GM23338 (cell line): ENCODE results near the gene KCNQ5. TPM values are rescaled to one million over a fixed set of nuclear protein-coding genes. Genes with fewer than 3 reads are reported as not detected.

Source experiments
- ATAC-seq: fragments of 200-7000 bp; cut with Tn5 transposase; 3 replicates; pipeline ENCODE4 v1.9.1; 2020
- DNase-seq: peaks from one replicate; pipeline ENCODE4 v3.0.0-alpha.2; 2015; ENCODE audit warnings: low spot score
- H2AFZ ChIP-seq: fragments of 200-600 bp; sonication (generic); 2 replicates; pipeline ENCODE4 v1.8.0; 2016; ENCODE audit warnings: antibody characterized with exemption, mild to moderate bottlenecking, moderate library complexity
- H3F3A ChIP-seq: fragments of 200-600 bp; sonication (generic); replicated peaks from 2 replicates; pipeline ENCODE4 v1.8.0; 2017; ENCODE audit warnings: antibody characterized with exemption, mixed run types, low read depth
- H3K27ac ChIP-seq: fragments of 200-600 bp; sonication (generic); 2 replicates; pipeline ENCODE4 v1.6.1; 2016; ENCODE audit warnings: low read depth
- H3K27me3 ChIP-seq: fragments of 200-600 bp; sonication (generic); 2 replicates; pipeline ENCODE4 v1.8.0; 2016; ENCODE audit warnings: mild to moderate bottlenecking, mixed run types, moderate library complexity; ENCODE audit not compliant: insufficient read depth
- H3K36me3 ChIP-seq: fragments of 200-600 bp; sonication (generic); 2 replicates; pipeline ENCODE4 v1.8.0; 2016; ENCODE audit warnings: mild to moderate bottlenecking; ENCODE audit not compliant: insufficient read depth
- H3K4me1 ChIP-seq: fragments of 200-600 bp; sonication (generic); 2 replicates; pipeline ENCODE4 v1.8.0; 2016; ENCODE audit warnings: mild to moderate bottlenecking, moderate library complexity; ENCODE audit not compliant: insufficient read depth
- H3K4me2 ChIP-seq: fragments of 200-600 bp; sonication (generic); 2 replicates; pipeline ENCODE4 v1.7.1; 2017; ENCODE audit warnings: mixed run types
- H3K4me3 ChIP-seq: fragments of 200-600 bp; sonication (generic); 2 replicates; pipeline ENCODE4 v1.6.1; 2016; ENCODE audit warnings: mixed run types
- H3K79me2 ChIP-seq: fragments of 200-600 bp; sonication (generic); replicated peaks from 2 replicates; pipeline ENCODE4 v1.8.0; 2017; ENCODE audit warnings: mild to moderate bottlenecking; ENCODE audit not compliant: insufficient read depth
- H3K9me2 ChIP-seq: fragments of 200-600 bp; sonication (generic); 2 replicates; pipeline ENCODE4 v1.8.0; 2017; ENCODE audit not compliant: insufficient read depth
- H4K20me1 ChIP-seq: fragments of 200-600 bp; sonication (generic); replicated peaks from 2 replicates; pipeline ENCODE4 v1.8.0; 2017; ENCODE audit warnings: mild to moderate bottlenecking; ENCODE audit not compliant: insufficient read depth
- H3K27ac Mint-ChIP-seq: 2 replicates; pipeline ENCODE4 v1.8.0; 2020; ENCODE audit warnings: inconsistent platforms, mild to moderate bottlenecking, moderate library complexity, mixed read lengths
- H3K27me3 Mint-ChIP-seq: 3 replicates; pipeline ENCODE4 v1.8.0; 2022; ENCODE audit warnings: low read depth, mild to moderate bottlenecking, moderate library complexity, mixed read lengths, inconsistent platforms; ENCODE audit not compliant: insufficient read depth, poor library complexity
- H3K36me3 Mint-ChIP-seq: 3 replicates; pipeline ENCODE4 v1.8.0; 2021; ENCODE audit warnings: low read depth, mild to moderate bottlenecking, inconsistent platforms, moderate library complexity, mixed read lengths
- H3K4me1 Mint-ChIP-seq: 3 replicates; pipeline ENCODE4 v1.8.0; 2020; ENCODE audit warnings: mild to moderate bottlenecking, inconsistent platforms, mixed read lengths
- H3K4me3 Mint-ChIP-seq: 3 replicates; pipeline ENCODE4 v1.8.0; 2021; ENCODE audit warnings: moderate library complexity, mild to moderate bottlenecking, inconsistent platforms, mixed read lengths
- H3K9me3 Mint-ChIP-seq: 3 replicates; pipeline ENCODE4 v1.8.0; 2020; ENCODE audit warnings: moderate library complexity, mild to moderate bottlenecking, inconsistent platforms, mixed read lengths
- CREB1 ChIP-seq: fragments of 250-450 bp; sonication (Bioruptor Pico); IDR thresholded peaks from 2 replicates; pipeline ENCODE4 v1.5.0; 2020; ENCODE audit warnings: low read depth, mild to moderate bottlenecking, moderate library complexity
- CTCF ChIP-seq, 2 experiments: fragments of 200-600 bp in 1 of 2; sonication (generic) in 1 of 2; conservative IDR thresholded peaks; 2 replicates each; pipeline versions ENCODE4 v1.5.1 to v1.6.1; 2016 to 2017; ENCODE audit warnings: antibody characterized with exemption in 2 of 2, low read depth in 2 of 2, mild to moderate bottlenecking in 2 of 2, moderate library complexity in 1 of 2
- ETS1 ChIP-seq: IDR thresholded peaks from 2 replicates; pipeline ENCODE4 v1.6.1; 2016; ENCODE audit warnings: antibody characterized with exemption
- EZH2 ChIP-seq: fragments of 200-600 bp; sonication (generic); IDR thresholded peaks from one replicate; pipeline ENCODE4 v1.8.0; 2017; ENCODE audit warnings: antibody characterized with exemption, mild to moderate bottlenecking, low read depth; ENCODE audit not compliant: unreplicated experiment
- STAT1 ChIP-seq: IDR thresholded peaks from one replicate; pipeline ENCODE4 v1.6.1; 2016; ENCODE audit warnings: antibody characterized with exemption; ENCODE audit not compliant: unreplicated experiment
- ZNF114 ChIP-seq: fragments of 250-450 bp; sonication (Bioruptor Pico); IDR thresholded peaks from 2 replicates; pipeline ENCODE4 v1.5.0; 2020; ENCODE audit warnings: mild to moderate bottlenecking, moderate library complexity
- ZNF462 ChIP-seq: fragments of 250-450 bp; sonication (Bioruptor Pico); IDR thresholded peaks from 2 replicates; pipeline ENCODE4 v1.5.0; 2020; ENCODE audit warnings: mild to moderate bottlenecking, moderate library complexity
- polyA plus RNA-seq: library from polyadenylated mRNA; unstranded; fragments of >200 nt; fragmentation: Nextera tagmentation; extraction: Ambion mirVana; gene quantifications from 2 replicates; pipeline ENCODE4 v1.2.1, GENCODE V29; 2016
- total RNA-seq: library from RNA; depleted of rRNA; stranded (reverse); fragments of >200 nt; shearing (Covaris generic); gene quantifications from 2 replicates; pipeline ENCODE4 v1.2.3, GENCODE V29; 2014

The KCNQ5 gene
- total and polyA plus RNA-seq, 2 experiments from 2014 or later = 0.68 to 0.87 TPM

- ATAC-seq (no peak), DNase-seq (no peak)
- no peak overlapping the region for H3K4me3 Mint-ChIP-seq
- Histone ChIP-seq H3K36me3 (no peaks in the 10 kb centered on the region), H3K27ac (no peak overlapping the region), H3F3A (no peaks in the 10 kb centered on the region), H3K79me2 (no peaks in the 10 kb centered on the region), H3K27me3 (no peaks in the 10 kb centered on the region), H3K4me3 (no peak overlapping the region), H3K9me2 (no peaks in the 10 kb centered on the region), H2AFZ (no peak overlapping the region), H3K4me1 (no peaks in the 10 kb centered on the region), H3K4me2 (no peak overlapping the region), H4K20me1 (no peaks in the 10 kb centered on the region)
- H3K36me3 Mint-ChIP-seq = no peaks in the 10 kb centered on the region
- H3K27me3 Mint-ChIP-seq = no peaks in the 10 kb centered on the region
- no peaks in the 10 kb centered on the region for H3K4me1 Mint-ChIP-seq
- H3K9me3 Mint-ChIP-seq = no peaks in the 10 kb centered on the region
- H3K27ac Mint-ChIP-seq = no peak overlapping the region
- TF ChIP-seq CREB1 (CRISPR knock-in tag) = no peak
Observed at GRCh38 chr6:72863131-72863530, 241.3 kb downstream of the KCNQ5 start.

- Histone ChIP-seq H3K4me3 (no peak overlapping the region), H3K4me2 (no peak overlapping the region), H3K36me3 (no peaks in the 10 kb centered on the region), H2AFZ (no peak overlapping the region), H3K27ac (no peak overlapping the region), H3K79me2 (no peaks in the 10 kb centered on the region), H3F3A (no peaks in the 10 kb centered on the region), H3K9me2 (no peaks in the 10 kb centered on the region), H3K27me3 (no peaks in the 10 kb centered on the region), H3K4me1 (no peaks in the 10 kb centered on the region; the same call in 1 of the 2 replicates), H4K20me1 (no peaks in the 10 kb centered on the region)
- Mint-ChIP-seq H3K9me3 (no peaks in the 10 kb centered on the region), H3K36me3 (no peaks in the 10 kb centered on the region), H3K4me1 (no peaks in the 10 kb centered on the region), H3K4me3 (no peak overlapping the region), H3K27me3 (no peaks in the 10 kb centered on the region), H3K27ac (no peak overlapping the region)
- ATAC-seq (no peak), DNase-seq (no peak)
- TF ChIP-seq ETS1 (no peak), ZNF114 (CRISPR knock-in tag) (no peak), EZH2 (no peak), CTCF (conservative IDR thresholded peaks at IDR 0.05; ENCODE audit: low read depth in 2 of 2) (no peak), STAT1 (no peak)
Observed at GRCh38 chr6:72864236-72864635, 242.4 kb downstream of the KCNQ5 start.

GRCh38 chr6:72864799-72865198 is 242.9 kb downstream of the KCNQ5 start:
- H3K4me3 Mint-ChIP-seq = no peak overlapping the region
- TF ChIP-seq EZH2 (no peak), ZNF462 (CRISPR knock-in tag) (no peak)

More at GRCh38 chr6:72864799-72865198, 242.9 kb downstream of the KCNQ5 start:
- H3K79me2 ChIP-seq = no peaks in the 10 kb centered on the region
- no peaks in the 10 kb centered on the region for H3K36me3 Mint-ChIP-seq
- H3K4me1 ChIP-seq = peaks cover 5% of the 10 kb centered on the region; the same call in 1 of the 2 replicates
- no peak overlapping the region for H3K4me3 ChIP-seq
- ATAC-seq (no peak), DNase-seq (no peak)
- H3K4me1 Mint-ChIP-seq = no peaks in the 10 kb centered on the region
- H3K9me2 ChIP-seq = no peaks in the 10 kb centered on the region
- no peaks in the 10 kb centered on the region for H3K27me3 ChIP-seq
- H3K27ac ChIP-seq = no peak overlapping the region
- H2AFZ ChIP-seq = no peak overlapping the region
- H3K27ac Mint-ChIP-seq = no peak overlapping the region
- no peak overlapping the region for H3K4me2 ChIP-seq
- H3F3A ChIP-seq = no peaks in the 10 kb centered on the region
- no peaks in the 10 kb centered on the region for H4K20me1 ChIP-seq
- no peaks in the 10 kb centered on the region for H3K9me3 Mint-ChIP-seq
- no peaks in the 10 kb centered on the region for H3K36me3 ChIP-seq
- H3K27me3 Mint-ChIP-seq = no peaks in the 10 kb centered on the region
